Myocyte (in vitro differentiated cells): ENCODE data around the gene VRK1. TPM values are rescaled to one million over a fixed set of nuclear protein-coding genes. Genes with fewer than 3 reads are reported as not detected.
"Not testable (repeated sequence)": the region's sequence is repeated elsewhere in the genome, so short reads cannot be mapped to it uniquely, and the experiment has no call there.

ENCODE experiments used
- DNase-seq: peaks from one replicate; pipeline ENCODE4 v3.0.0-alpha.2; 2012; ENCODE audit warnings: low read depth
- total RNA-seq: library from RNA; depleted of rRNA; stranded (reverse); fragments of >200 nt; gene quantifications from 2 replicates; pipeline ENCODE4 v1.2.3, GENCODE V29; 2014

The VRK1 gene
- total RNA-seq, 1 donor from 2014 or later: 14.7 TPM

DNA sequence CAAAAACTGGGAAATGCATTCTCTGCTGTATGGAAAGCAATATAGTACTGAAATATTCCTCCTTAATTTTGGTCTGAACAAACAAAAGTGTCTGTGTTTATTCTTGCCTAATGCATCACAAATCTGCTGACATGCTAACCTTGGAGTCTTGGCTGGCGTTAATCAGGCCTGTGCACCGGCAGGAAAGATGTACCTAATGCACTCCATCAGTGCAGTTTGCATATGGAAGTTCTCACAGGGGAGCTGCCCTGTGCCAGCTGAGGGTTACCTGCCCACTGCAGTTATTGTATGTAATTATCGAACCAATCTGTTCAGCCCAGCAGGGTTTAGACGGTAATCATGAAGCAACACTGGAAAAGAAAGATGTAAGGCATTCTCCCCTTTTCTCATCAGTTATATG is 76.9 kb downstream of the VRK1 start:
- DNase-seq: no peak

- no peak for DNase-seq
Observed at GRCh38 chr14:96876747-96877146, 79.6 kb downstream of the VRK1 start.

DNA sequence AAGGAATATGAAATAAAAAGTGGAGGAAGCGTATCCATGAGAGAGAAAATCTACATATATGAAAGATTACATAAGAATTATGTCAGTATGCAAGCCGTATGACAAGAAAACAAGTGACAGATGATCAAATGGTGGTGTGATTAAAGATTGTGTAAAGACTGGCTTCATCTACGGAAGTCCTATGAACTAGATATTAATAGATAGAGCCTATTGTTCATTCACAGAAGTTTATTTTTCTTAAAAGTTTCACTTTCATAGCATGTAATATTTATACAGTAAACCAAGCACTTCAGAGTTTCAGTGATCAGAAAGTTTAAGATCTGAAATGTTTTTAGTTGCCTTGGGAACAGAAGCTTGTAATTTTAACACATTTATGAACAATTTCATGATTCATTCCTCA is 84.5 kb downstream of the VRK1 start:
- DNase-seq: no peak

GRCh38 chr14:96883974-96884373 is 86.8 kb downstream of the VRK1 start:
- DNase-seq: not testable (repeated sequence)

DNA sequence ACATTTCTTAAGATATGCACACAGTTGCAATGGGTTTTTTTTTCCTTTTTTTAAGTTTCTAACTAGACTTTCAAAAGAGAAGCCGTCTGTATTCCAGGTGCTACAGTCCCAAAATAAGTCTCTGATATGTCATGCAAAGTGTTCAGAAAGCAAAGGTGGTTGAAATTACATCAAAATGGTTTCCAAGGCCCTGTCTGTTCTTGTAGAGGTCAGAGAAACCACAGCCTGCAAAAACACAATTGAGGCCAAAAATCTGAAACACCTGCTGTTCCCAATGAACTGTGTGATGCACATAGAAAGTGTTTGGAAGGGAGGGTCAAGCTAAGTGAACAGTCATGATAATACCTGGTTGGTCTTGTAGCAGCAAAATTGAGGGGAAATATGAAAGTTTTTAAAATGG is 91.0 kb downstream of the VRK1 start:
- DNase-seq: peak; percentile 3

DNA sequence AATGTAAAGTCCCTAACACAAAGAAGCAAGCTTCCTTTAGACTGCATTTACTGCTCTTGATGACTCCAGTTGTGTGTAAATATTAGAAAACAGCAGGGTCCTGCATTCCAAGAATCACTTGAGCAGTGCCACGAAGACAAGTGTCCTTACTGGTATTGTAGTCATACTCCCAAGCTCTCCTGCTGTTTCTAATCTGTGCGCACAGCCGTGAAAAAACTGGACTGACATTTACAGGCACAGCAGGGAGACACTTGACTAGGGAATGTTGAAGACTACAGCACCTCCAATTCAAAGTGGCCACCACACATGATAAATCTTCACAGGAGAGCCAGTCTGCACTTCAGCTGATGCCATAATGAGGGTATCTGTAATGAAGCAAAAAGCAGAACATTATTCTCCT is 91.4 kb downstream of the VRK1 start:
- no peak for DNase-seq

- no peak for DNase-seq
Observed at GRCh38 chr14:96889091-96889490, 91.9 kb downstream of the VRK1 start.

- DNase-seq: no peak
Observed at GRCh38 chr14:96893966-96894622, 96.9 kb downstream of the VRK1 start.

GRCh38 chr14:96894966-96895365 is 97.8 kb downstream of the VRK1 start:
- no peak for DNase-seq

DNA sequence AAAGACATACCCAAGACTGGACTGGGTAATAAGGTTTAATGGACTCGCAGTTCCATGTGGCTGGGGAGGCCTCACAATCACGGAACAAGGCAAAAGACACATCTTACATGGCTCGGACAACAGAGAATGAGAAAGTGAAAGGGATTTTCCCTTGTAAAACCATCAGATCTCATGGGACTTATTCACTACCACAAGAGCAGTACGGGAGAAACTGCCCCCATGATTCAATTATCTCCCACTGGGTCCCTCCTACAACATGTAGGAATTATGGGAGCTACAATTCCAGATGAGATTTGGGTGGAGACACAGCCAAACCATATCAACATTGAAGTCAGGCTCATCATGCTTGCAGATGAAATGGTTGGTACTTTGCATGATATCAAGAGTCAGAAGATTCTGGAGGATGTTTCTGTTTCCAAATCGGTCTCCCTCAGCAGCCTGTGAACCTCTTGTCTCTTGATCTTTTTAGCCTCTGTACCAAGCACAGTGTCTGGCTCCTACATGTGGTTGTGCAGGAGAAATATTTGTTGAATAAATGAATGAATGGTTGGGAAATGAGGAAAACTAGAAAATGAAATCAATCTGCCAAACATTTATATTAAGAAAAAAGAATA is 98.6 kb downstream of the VRK1 start:
- DNase-seq: no peak

- no peak for DNase-seq
Observed at GRCh38 chr14:96897184-96897583, 100.0 kb downstream of the VRK1 start.

GRCh38 chr14:96901227-96901626 is 104.0 kb downstream of the VRK1 start:
- no peak for DNase-seq

DNA sequence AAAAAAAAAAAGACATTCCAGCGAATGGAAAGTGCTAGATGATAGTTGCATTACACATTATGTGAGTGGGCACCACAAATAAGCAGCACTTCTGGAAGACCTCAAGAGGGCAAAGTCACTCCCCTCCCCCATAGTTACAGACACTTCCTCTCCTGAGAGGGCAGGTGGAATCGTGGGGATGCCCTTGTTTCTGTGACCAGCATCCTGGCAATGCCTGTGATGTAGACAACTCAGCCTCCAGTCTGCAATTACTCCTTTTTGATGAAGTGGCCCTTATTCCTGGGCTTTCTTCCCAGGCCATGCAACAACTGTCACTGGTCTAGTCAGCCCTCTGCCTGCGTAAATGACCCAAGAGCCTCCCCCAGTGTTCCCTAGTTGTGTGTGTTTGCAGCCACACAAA is 104.8 kb downstream of the VRK1 start:
- no peak for DNase-seq

GRCh38 chr14:96903444-96904023 is 106.4 kb downstream of the VRK1 start:
- no peak for DNase-seq

DNA sequence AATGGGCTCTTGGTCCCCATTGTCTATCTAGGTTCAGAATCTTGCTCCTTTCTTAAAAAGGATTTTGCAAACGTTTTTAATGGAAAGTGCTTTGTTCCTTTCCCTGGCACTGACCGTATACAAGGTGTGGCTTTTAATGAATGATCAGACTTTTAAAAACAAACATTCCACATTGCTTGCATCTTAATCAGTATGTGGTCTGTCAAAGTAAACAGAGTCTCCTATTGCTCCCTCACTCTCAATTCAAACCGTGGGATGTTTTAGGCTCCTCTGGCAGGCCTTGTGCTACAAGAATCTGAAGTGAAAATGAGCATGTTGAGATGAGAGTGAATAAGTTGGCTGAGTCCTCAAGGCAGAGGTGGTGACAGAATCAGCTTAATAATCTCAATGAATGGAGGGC is 107.0 kb downstream of the VRK1 start:
- no peak for DNase-seq

DNA sequence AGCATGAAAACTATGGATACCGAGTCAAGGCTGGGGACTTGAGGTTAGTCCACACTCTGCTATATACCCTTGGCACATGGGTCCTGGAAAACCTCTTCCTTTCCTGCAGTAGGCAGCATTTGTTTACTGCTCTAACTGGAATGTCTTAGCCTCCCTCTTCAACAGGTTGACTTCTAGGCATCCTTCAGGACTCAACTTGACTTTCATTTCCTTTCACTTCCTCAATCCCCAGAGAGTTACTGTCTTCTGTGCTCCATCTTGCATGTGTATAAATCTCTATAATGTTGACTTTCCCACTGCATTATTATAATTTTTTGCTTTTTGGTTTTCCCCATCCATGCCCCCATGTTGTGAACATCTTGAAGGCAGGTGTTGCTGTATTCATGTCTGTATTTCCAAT is 107.9 kb downstream of the VRK1 start:
- no peak for DNase-seq

DNA sequence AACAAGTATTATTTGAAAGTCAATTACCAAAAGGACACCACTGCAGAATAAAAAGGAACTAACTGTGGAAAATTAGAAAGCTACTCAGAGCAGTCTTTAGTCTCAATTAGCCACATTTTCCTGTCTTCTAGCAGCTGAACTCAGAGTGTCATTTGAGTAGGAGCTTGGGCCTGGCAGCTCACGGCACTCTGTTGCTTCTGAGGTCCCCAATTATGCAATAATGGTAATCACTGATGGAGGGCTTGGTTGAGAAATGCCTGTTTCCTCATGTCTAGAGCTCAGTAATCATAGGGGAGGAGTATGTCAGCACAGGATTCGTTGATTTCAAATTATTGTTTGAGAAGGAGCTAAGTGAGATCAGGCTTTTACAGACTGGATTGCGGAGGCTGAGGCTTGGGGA is 108.6 kb downstream of the VRK1 start:
- DNase-seq: no peak

GRCh38 chr14:96906434-96906833 is 109.3 kb downstream of the VRK1 start:
- no peak for DNase-seq

DNA sequence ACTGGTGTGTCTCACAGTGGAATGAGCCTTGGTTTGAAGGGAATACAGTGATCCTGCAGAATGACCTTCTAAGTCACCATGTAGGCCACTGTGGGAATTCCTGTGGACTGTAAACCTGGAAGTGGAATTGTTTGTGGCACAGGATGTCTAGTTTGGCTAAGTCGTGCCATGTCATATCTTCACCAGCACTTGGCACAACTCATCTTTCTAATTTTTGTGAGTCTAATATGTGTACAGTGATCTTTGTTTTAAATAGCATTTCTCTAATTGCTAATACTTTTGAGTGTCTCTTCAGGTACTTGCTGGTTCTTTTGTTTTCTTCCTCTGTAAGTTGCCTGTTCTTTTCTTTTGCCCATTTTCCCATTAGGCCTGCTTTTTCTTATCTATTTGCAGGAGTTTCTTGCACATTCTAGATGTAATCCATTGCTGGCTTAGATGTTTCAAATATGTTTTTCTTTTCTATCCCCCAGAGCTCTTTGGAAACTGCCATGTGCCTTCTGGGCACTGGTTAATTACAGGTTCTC is 112.7 kb downstream of the VRK1 start:
- DNase-seq: no peak

DNA sequence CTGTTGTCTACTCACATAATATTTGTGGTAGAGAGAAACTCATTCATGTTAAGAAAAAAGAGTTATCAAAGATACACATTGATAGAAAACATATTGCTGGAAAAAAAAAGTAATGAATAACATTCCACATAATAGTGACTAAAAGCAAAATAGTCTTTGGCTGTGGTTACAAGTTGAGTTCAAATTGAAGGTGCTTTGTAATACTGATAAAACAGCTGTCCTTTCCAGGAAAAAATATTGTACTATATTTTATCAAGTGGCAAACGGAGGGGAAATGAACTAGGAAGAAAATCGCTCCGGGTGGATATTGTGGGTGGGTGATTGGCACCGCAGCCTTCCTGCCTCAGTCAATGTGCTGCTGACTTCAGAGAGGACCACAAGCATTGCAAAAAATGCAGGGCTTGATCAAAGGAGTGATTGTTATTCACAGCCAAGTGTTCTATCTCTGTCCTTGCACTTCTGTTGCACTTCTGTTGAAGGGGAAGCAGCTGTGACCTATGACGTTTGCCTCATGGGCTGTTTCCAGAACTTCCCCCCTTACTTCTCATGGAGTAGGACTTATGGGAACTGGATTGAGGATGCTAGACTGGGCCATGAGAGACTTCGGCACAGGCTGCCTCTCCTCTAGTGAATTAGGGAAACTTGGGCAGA is 114.4 kb downstream of the VRK1 start:
- no peak for DNase-seq

DNA sequence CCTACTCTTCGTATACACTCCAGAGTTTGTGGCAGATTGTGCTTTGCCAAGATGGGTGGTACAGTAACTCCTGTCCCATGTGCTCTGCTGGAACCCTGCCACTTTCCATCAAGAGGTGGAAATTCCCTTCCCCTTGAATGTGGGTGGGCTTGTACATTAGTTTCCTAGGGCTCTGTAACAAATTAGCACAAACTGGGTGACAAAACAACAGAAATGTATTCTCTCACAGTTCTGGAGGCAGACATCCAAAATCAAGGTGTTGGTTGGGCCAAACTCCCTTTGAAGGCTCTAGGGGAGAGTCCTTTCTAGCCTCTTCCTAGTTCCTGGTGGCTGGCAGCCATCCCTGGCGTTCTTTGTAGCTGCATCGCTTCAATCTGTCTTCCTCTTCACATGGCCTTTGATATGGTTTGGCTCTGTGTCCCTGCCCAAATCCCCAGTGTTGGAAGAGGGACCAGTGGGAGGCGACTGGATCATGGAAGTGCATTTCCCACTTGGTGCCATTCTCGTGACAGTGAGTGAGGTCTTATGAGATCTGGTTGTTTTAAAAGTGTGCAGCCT is 117.5 kb downstream of the VRK1 start:
- DNase-seq: no peak

DNA sequence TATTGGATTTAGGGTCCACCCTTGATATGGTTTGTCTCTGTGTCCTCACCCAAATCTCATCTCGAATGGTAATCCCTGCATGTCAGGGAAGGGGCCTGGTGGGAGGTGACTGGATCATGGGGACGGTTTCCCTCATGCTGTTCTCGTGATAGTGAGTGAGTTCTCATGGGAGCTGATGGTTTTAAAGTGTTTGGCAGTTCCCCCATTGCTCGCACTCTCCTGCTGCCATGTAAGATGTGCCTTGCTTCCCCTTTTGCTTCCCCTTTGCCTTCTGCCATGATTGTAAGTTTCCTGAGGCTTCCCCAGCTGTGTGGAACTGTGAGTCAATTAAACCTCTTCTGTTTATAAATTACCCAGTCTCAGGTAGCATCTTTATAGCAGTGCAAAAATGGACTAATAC is 118.3 kb downstream of the VRK1 start:
- DNase-seq: no peak
